Mesothelial cell of epicardium (in vitro differentiated cells): Measurements from ENCODE around the gene SCML1. TPM values are rescaled to one million over a fixed set of nuclear protein-coding genes. Genes with fewer than 3 reads are reported as not detected.

Experiments used
- DNase-seq, 2 experiments: peaks; one replicate each; pipeline ENCODE4 v3.0.0; 2021; ENCODE audit warnings: low spot score in 2 of 2; ENCODE audit not compliant: unreplicated experiment in 2 of 2
- H3K27ac Mint-ChIP-seq: 2 replicates; pipeline ENCODE4 v1.8.0; 2021; ENCODE audit warnings: mixed read lengths
- H3K27me3 Mint-ChIP-seq: 2 replicates; pipeline ENCODE4 v1.8.0; 2021; ENCODE audit warnings: low read depth, mixed read lengths
- H3K36me3 Mint-ChIP-seq: 2 replicates; pipeline ENCODE4 v1.8.0; 2021; ENCODE audit warnings: mixed read lengths
- H3K4me1 Mint-ChIP-seq: 2 replicates; pipeline ENCODE4 v1.8.0; 2021; ENCODE audit warnings: mixed read lengths
- H3K4me3 Mint-ChIP-seq: 2 replicates; pipeline ENCODE4 v1.8.0; 2021; ENCODE audit warnings: mild to moderate bottlenecking, moderate library complexity, mixed read lengths
- H3K9me3 Mint-ChIP-seq: 2 replicates; pipeline ENCODE4 v1.8.0; 2021; ENCODE audit warnings: mixed read lengths
- CTCF ChIP-seq: fragments of 200-600 bp; sonication (generic); IDR thresholded peaks from one replicate; pipeline ENCODE4 v1.5.0; 2021; ENCODE audit warnings: antibody characterized with exemption; ENCODE audit not compliant: unreplicated experiment
- total RNA-seq: library from RNA; stranded (reverse); gene quantifications from 3 replicates; pipeline ENCODE4 v1.2.1, GENCODE V29; 2021

SCML1 gene
- total RNA-seq, 1 donor from 2014 or later, result 10.7 TPM

- Mint-ChIP-seq H3K4me1 (peaks cover 2% of the 10 kb centered on the region), H3K9me3 (no peaks in the 10 kb centered on the region), H3K27me3 (no peaks in the 10 kb centered on the region), H3K4me3 (no peak overlapping the region), H3K36me3 (no peaks in the 10 kb centered on the region), H3K27ac (no peak overlapping the region)
- no peak for DNase-seq
- no peak for TF ChIP-seq CTCF
Measured at GRCh38 chrX:17700976-17701375, 36.3 kb upstream of the SCML1 start.

GRCh38 chrX:17703201-17703600 is 34.1 kb upstream of the SCML1 start:
- Mint-ChIP-seq H3K4me1 (peaks cover 7% of the 10 kb centered on the region), H3K36me3 (no peaks in the 10 kb centered on the region), H3K9me3 (no peaks in the 10 kb centered on the region), H3K27me3 (no peaks in the 10 kb centered on the region), H3K27ac (no peak overlapping the region), H3K4me3 (no peak overlapping the region)
- no peak for TF ChIP-seq CTCF
- DNase-seq, result no peak

- Mint-ChIP-seq H3K27me3 (no peaks in the 10 kb centered on the region), H3K4me3 (no peak overlapping the region), H3K9me3 (no peaks in the 10 kb centered on the region), H3K27ac (no peak overlapping the region), H3K36me3 (no peaks in the 10 kb centered on the region), H3K4me1 (peaks cover 8% of the 10 kb centered on the region)
- TF ChIP-seq CTCF, result no peak
- DNase-seq, result no peak
Measured at GRCh38 chrX:17705211-17705610, 32.1 kb upstream of the SCML1 start.

- Mint-ChIP-seq H3K4me3 (no peak overlapping the region), H3K27ac (peak overlapping the region; percentile 37), H3K36me3 (no peaks in the 10 kb centered on the region), H3K9me3 (no peaks in the 10 kb centered on the region), H3K4me1 (peaks cover 20% of the 10 kb centered on the region), H3K27me3 (no peaks in the 10 kb centered on the region)
- no peak for TF ChIP-seq CTCF
- no peak for DNase-seq
Measured at GRCh38 chrX:17706676-17707075, 30.6 kb upstream of the SCML1 start.

GRCh38 chrX:17707731-17708130 is 29.6 kb upstream of the SCML1 start:
- no peak overlapping the region for H3K27ac Mint-ChIP-seq
- no peaks in the 10 kb centered on the region for H3K27me3 Mint-ChIP-seq
- H3K4me1 Mint-ChIP-seq, result peaks cover 18% of the 10 kb centered on the region
- H3K4me3 Mint-ChIP-seq, result no peak overlapping the region
- no peak for DNase-seq
- H3K36me3 Mint-ChIP-seq, result no peaks in the 10 kb centered on the region
- H3K9me3 Mint-ChIP-seq, result no peaks in the 10 kb centered on the region
- no peak for TF ChIP-seq CTCF

GRCh38 chrX:17710871-17711301 is 26.4 kb upstream of the SCML1 start:
- DNase-seq, result no peak
- Mint-ChIP-seq H3K27me3 (no peaks in the 10 kb centered on the region), H3K36me3 (no peaks in the 10 kb centered on the region), H3K9me3 (no peaks in the 10 kb centered on the region), H3K4me1 (peaks cover 21% of the 10 kb centered on the region), H3K4me3 (no peak overlapping the region), H3K27ac (no peak overlapping the region)
- no peak for TF ChIP-seq CTCF
